Measurements from ENCODE around the gene SLC17A8.

DNA sequence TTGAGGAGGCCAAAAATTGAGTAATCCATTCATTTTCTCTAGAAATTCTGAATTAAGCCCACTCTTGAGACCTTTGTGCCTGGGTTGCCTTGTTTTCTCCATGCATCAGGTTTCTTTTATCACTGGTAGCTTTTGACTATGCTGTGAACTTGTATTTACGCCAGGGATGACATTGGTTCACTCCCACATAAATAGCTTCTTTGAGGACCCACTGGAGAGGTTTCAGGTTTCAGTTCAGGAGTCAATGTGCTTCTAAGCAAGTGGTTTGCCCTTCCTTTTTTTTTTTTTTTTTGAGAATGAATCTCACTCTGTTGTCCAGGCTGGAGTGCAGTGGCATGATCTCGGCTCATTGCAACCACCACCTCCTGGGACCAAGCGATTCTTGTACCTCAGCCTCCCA is 10.2 kb upstream of the SLC17A8 start:
- TF ChIP-seq EZH2 (IDR thresholded peaks at IDR 0.05; ENCODE audit: insufficient read depth, poor library complexity, severe bottlenecking) = no peak
- TF ChIP-seq EZH2phosphoT487 (IDR thresholded peaks at IDR 0.05; ENCODE audit: insufficient read depth, low read depth) = no peak
